Measurements from ENCODE around the gene C10orf90. TPM values are rescaled to one million over a fixed set of nuclear protein-coding genes. Genes with fewer than 3 reads are reported as not detected.

Gene C10orf90
- total RNA-seq, 1 experiment from 2014 or later: not detected

GRCh38 chr10:126565871-126566270, 104.6 kb downstream of the C10orf90 start:
- no peak overlapping the region for H2BK120ac ChIP-seq (ENCODE audit: low read depth, low read length, poor library complexity, severe bottlenecking)
- no peaks in the 10 kb centered on the region for H3K79me1 ChIP-seq (ENCODE audit: insufficient read depth, low read depth, low read length, poor library complexity, severe bottlenecking)
- H2BK15ac ChIP-seq (ENCODE audit: low read depth, low read length): no peak overlapping the region
- no peaks in the 10 kb centered on the region for H3K23me2 ChIP-seq (ENCODE audit: insufficient read length, low read depth, low read length, poor library complexity, severe bottlenecking)
- TF ChIP-seq, protein P1, sequence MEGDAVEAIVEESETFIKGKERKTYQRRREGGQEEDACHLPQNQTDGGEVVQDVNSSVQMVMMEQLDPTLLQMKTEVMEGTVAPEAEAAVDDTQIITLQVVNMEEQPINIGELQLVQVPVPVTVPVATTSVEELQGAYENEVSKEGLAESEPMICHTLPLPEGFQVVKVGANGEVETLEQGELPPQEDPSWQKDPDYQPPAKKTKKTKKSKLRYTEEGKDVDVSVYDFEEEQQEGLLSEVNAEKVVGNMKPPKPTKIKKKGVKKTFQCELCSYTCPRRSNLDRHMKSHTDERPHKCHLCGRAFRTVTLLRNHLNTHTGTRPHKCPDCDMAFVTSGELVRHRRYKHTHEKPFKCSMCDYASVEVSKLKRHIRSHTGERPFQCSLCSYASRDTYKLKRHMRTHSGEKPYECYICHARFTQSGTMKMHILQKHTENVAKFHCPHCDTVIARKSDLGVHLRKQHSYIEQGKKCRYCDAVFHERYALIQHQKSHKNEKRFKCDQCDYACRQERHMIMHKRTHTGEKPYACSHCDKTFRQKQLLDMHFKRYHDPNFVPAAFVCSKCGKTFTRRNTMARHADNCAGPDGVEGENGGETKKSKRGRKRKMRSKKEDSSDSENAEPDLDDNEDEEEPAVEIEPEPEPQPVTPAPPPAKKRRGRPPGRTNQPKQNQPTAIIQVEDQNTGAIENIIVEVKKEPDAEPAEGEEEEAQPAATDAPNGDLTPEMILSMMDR (conservative IDR thresholded peaks at IDR 0.05): no peak
- no peaks in the 10 kb centered on the region; the same call in 1 of the 2 replicates for H3K4me1 ChIP-seq (ENCODE audit: insufficient read depth, low read length)
- H2BK5ac ChIP-seq (ENCODE audit: insufficient read length, low read length): no peak overlapping the region
- no peak overlapping the region for H2BK12ac ChIP-seq (ENCODE audit: insufficient read length, low read depth, low read length)
- no peak overlapping the region for H3K56ac ChIP-seq (ENCODE audit: insufficient read length, low read depth, low read length)
- H3K27ac ChIP-seq (ENCODE audit: insufficient read length, low read depth, low read length): no peak overlapping the region
- H3K9ac ChIP-seq (ENCODE audit: extremely low read depth, insufficient read length, low read length): no peak overlapping the region
- no peak overlapping the region for H2AFZ ChIP-seq (ENCODE audit: low read length)
- no peak overlapping the region for H3K4me2 ChIP-seq (ENCODE audit: insufficient read depth, insufficient read length, low read length)
- Mint-ChIP-seq H3K27ac (no peak overlapping the region), H3K4me1 (peaks cover 47 to 57% of the 10 kb centered on the region in 2 experiments), H3K4me3 (no peak overlapping the region), H3K27me3 (ENCODE audit: low read depth) (peaks cover 19% of the 10 kb centered on the region), H3K36me3 (ENCODE audit: insufficient read depth in 1 of 3, low read depth in 3 of 3) (peaks cover 8 to 18% (median 11%) of the 10 kb centered on the region in 3 experiments), H3K9me3 (peaks cover 19 to 25% of the 10 kb centered on the region in 2 experiments)
- no peak overlapping the region for H2BK20ac ChIP-seq (ENCODE audit: low read depth, low read length, poor library complexity, severe bottlenecking)
- no peak overlapping the region for H3K18ac ChIP-seq (ENCODE audit: insufficient read length, low read depth, low read length)
- no peak overlapping the region for H2AK5ac ChIP-seq (ENCODE audit: insufficient read length, low read length)
- no peaks in the 10 kb centered on the region for H3K79me2 ChIP-seq (ENCODE audit: insufficient read depth, low read length)
- H3K4ac ChIP-seq (ENCODE audit: low read depth, low read length): no peak overlapping the region
- H4K5ac ChIP-seq (ENCODE audit: insufficient read length, low read depth, low read length): no peak overlapping the region
- no peaks in the 10 kb centered on the region for H4K20me1 ChIP-seq (ENCODE audit: control insufficient read depth, insufficient read depth, insufficient read length)
- no CpG with 5 or more reads among the region's 3 CpGs for WGBS (ENCODE audit: extremely low coverage, insufficient read length, low lambda C conversion rate)
- peaks cover 6% of the 10 kb centered on the region for H3K9me3 ChIP-seq (ENCODE audit: control insufficient read depth, low read depth, low read length)
- H4K8ac ChIP-seq (replicated peaks; ENCODE audit: insufficient read length, low read depth, low read length): no peak overlapping the region
- H3K27me3 ChIP-seq (ENCODE audit: insufficient read depth, low read length): no peaks in the 10 kb centered on the region
- no peak overlapping the region for H4K91ac ChIP-seq (ENCODE audit: insufficient read length, low read depth, low read length)
- H3K23ac ChIP-seq (ENCODE audit: insufficient read length, low read depth, low read length): no peak overlapping the region
- no peak for DNase-seq
- H3T11ph ChIP-seq (ENCODE audit: low read length): no peak overlapping the region
- no peak overlapping the region for H3K14ac ChIP-seq (ENCODE audit: insufficient read depth, low read length)

Measured in H9 (cell line).